Muscle of leg (tissue), 16 donors: ENCODE measurements around the gene STOX1. TPM values are rescaled to one million over a fixed set of nuclear protein-coding genes. Genes with fewer than 3 reads are reported as not detected.

Experiments used
- DNase-seq: peaks from one replicate; pipeline ENCODE4 v3.0.0; 2013
- H3K27ac ChIP-seq: one replicate; pipeline ENCODE4 v1.5.1; 2013; ENCODE audit warnings: mild to moderate bottlenecking, low read length, control low read depth
- H3K27me3 ChIP-seq: one replicate; pipeline ENCODE4 v1.6.1; 2013; ENCODE audit warnings: low read length; ENCODE audit not compliant: control insufficient read depth, insufficient read depth
- H3K36me3 ChIP-seq: one replicate; pipeline ENCODE4 v1.6.1; 2013; ENCODE audit warnings: low read length; ENCODE audit not compliant: control insufficient read depth, insufficient read depth
- H3K4me1 ChIP-seq: one replicate; pipeline ENCODE4 v1.6.1; 2013; ENCODE audit warnings: low read length; ENCODE audit not compliant: control insufficient read depth, insufficient read depth
- H3K4me3 ChIP-seq: one replicate; pipeline ENCODE4 v1.5.1; 2013; ENCODE audit warnings: low read length, control low read depth
- H3K9me3 ChIP-seq: replicated peaks from 2 replicates; pipeline ENCODE4 v1.6.1; 2013; ENCODE audit warnings: low read depth, low read length; ENCODE audit not compliant: control insufficient read depth
- WGBS: methylation state at CpG from one replicate; pipeline ENCODE4 v1.1.5; 2013; ENCODE audit warnings: missing lambda C conversion rate; ENCODE audit not compliant: insufficient coverage; 5-methylcytosine and 5-hydroxymethylcytosine counted together
- long read RNA-seq, 11 donors: transcript quantifications; one replicate each; lab custom pipeline, GENCODE V29; 2026
- polyA plus RNA-seq, 8 donors: library from polyadenylated mRNA; unstranded; fragments of 120-200 nt; gene quantifications; one replicate each; pipeline versions ENCODE4 v1.2.1 to v1.2.3, GENCODE V29; 2013; ENCODE audit warnings: inconsistent platforms in 1 of 8, low replicate concordance in 1 of 8; ENCODE audit not compliant: insufficient read length in 8 of 8, insufficient read depth in 1 of 8
- total RNA-seq: library from RNA; stranded (reverse); fragments of 120-200 nt; gene quantifications from one replicate; pipeline ENCODE4 v1.2.4, GENCODE V29; 2013

STOX1 gene, protein sequence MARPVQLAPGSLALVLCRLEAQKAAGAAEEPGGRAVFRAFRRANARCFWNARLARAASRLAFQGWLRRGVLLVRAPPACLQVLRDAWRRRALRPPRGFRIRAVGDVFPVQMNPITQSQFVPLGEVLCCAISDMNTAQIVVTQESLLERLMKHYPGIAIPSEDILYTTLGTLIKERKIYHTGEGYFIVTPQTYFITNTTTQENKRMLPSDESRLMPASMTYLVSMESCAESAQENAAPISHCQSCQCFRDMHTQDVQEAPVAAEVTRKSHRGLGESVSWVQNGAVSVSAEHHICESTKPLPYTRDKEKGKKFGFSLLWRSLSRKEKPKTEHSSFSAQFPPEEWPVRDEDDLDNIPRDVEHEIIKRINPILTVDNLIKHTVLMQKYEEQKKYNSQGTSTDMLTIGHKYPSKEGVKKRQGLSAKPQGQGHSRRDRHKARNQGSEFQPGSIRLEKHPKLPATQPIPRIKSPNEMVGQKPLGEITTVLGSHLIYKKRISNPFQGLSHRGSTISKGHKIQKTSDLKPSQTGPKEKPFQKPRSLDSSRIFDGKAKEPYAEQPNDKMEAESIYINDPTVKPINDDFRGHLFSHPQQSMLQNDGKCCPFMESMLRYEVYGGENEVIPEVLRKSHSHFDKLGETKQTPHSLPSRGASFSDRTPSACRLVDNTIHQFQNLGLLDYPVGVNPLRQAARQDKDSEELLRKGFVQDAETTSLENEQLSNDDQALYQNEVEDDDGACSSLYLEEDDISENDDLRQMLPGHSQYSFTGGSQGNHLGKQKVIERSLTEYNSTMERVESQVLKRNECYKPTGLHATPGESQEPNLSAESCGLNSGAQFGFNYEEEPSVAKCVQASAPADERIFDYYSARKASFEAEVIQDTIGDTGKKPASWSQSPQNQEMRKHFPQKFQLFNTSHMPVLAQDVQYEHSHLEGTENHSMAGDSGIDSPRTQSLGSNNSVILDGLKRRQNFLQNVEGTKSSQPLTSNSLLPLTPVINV
- 2.7 TPM for total RNA-seq
- 1 to 10 TPM; 1.3 to 3.9 (median 2.6) TPM for polyA plus RNA-seq
- long read RNA-seq, donor 1: 0 reads
- long read RNA-seq, donor 2: 0 reads
- long read RNA-seq, donor 3, partial matches to known transcripts: 0 of 1 reads
- long read RNA-seq, donor 3, other reads (novel, unspliced or antisense): 0 of 1 reads
- long read RNA-seq, donor 4: 0 reads
- long read RNA-seq, donor 5, partial matches to known transcripts: 0 of 2 reads
- long read RNA-seq, donor 5, other reads (novel, unspliced or antisense): 0 of 2 reads
- long read RNA-seq, donor 6, partial matches to known transcripts: 0 of 1 reads
- long read RNA-seq, donor 6, other reads (novel, unspliced or antisense): 0 of 1 reads
- long read RNA-seq, donor 7: 0 reads
- long read RNA-seq, donor 8: 0 reads
- long read RNA-seq, donor 9: 0 reads
- long read RNA-seq, donor 10, partial matches to known transcripts: 0 of 2 reads
- long read RNA-seq, donor 10, other reads (novel, unspliced or antisense): 0 of 2 reads
- long read RNA-seq, donor 11: 0 reads

DNA sequence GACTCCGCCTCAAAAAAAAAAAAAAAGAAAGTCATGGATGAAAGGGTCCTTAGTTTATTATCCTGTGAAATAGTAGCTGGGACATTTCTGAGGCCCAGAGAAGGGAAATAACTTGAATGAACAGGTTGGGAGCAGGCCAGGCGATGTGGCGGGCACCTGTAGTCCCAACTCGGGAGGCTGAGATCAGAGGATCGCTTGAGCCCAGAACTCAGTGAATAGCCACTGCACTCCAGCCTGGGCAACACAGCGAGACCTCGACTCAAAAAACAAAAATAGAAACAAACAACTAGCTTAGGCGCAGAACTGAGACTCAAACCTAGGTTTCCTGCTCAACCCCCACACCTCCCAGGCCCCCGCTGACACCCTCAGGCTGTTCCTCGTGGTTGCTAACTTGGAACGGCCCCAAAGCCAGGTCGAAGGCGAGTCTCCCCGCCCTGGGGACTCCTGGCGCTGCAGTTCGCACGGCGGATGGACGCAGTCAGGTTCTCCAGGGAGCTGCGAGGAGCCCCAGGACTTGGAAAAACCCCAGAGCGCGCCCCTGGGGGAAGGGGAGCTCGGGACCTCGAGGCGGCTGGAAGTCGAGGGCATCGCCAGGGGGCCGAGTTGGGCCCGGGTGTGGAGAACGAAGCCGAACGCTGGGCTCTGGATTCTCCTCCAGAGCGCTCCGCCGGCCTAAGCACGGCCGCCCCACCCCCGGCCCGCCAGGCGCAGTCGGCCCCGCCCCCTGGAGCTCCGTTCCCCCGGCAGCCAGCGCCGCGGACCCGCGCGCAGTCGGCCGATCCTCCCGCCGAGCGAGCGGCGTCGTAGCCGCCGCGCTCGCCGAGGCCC, at the start of gene STOX1:
Gene STOX1, plus strand, starts transcription at position 768 of the 828 bp plus-strand sequence. CDS start 93 bp downstream, outside the sequence.
- peaks cover 6% of the 10 kb centered on the region for H3K27me3 ChIP-seq
- DNase-seq: peak; percentile 84
- H3K9me3 ChIP-seq: no peaks in the 10 kb centered on the region
- H3K27ac ChIP-seq: peak within 1 kb of the TSS; percentile 59
- H3K4me3 ChIP-seq: peak within 1 kb of the TSS; percentile 74
- H3K4me1 ChIP-seq: peaks cover 10% of the 10 kb centered on the region
- 5% methylated on average over 58 of the region's 63 CpGs for WGBS
- H3K36me3 ChIP-seq: no peaks in the 10 kb centered on the region

DNA sequence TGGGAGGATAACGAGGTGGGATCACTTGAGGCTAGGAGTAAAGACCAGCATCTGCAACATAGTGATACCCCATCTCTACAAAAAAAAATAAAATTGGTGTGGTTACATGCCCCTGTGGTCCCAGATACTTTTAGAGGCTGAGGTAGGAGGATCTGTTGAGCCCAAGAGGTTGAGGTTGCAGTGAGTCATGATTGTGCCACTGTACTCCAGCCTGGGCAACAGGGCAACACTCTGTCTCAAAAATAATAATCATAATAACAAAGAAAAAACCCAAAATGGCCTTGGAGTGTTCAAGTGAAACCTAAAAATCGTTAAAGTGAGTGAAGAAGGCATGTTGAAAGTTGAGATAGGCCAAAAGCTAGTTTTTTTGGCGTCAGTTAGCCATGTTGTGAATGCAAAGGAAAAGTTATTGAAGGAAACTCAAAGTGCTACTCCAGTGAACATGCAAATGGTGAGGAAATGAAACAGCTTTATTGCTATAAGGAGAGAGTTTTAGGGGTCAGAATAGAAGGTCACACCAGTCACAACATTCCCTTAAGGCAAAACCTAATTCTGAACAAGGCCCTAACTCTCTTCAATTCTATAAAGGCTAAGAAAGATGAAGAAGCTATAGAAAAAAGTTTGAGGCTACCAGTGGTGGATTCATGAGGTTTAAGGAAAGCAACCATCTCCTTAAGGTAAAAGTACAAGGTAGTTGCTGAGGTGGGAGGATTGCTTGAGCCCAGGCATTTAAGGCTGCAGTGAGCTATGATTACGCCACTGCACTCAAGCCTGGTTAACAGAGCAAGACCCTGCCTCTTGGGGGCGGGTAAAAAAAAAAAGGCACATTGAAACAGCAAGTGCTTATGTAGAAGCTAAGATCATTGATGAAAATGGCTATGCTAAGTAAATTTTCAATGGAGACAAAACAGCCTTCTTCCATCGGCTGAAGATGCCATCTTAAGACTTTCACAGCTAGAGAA, 45.4 kb upstream of the STOX1 start:
- Histone ChIP-seq H3K4me3 (no peak overlapping the region), H3K36me3 (peaks cover 54% of the 10 kb centered on the region), H3K4me1 (no peaks in the 10 kb centered on the region), H3K27ac (no peak overlapping the region), H3K27me3 (no peaks in the 10 kb centered on the region), H3K9me3 (no peaks in the 10 kb centered on the region)
- WGBS: 93% methylated on average over 3 of the region's 6 CpGs
- DNase-seq: no peak

DNA sequence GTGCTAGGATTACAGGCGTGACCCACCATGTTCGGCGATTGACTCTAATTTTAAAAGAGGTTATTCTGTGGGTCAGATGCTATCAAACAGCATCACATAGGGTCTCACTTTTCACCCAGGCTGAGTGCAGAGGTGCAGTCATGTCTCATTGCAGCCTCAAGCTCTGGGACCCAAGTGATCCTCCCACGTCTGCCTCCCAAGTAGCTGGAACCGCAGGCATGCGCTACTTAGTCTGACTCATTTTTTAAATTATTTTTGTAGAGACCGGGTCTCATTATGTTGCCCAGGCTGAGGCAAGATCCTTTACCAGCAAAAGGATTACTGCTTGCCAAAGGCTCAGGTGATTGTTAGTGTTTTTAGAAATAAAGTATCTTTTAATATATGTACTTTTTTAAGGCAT, 42.9 kb upstream of the STOX1 start:
- no peak for DNase-seq
- H3K36me3 ChIP-seq: peaks cover 52% of the 10 kb centered on the region
- no peak overlapping the region for H3K4me3 ChIP-seq
- no peaks in the 10 kb centered on the region for H3K4me1 ChIP-seq
- no peaks in the 10 kb centered on the region for H3K9me3 ChIP-seq
- H3K27ac ChIP-seq: no peak overlapping the region
- no peaks in the 10 kb centered on the region for H3K27me3 ChIP-seq
- WGBS: 100% methylated on average over 1 of the region's 7 CpGs

DNA sequence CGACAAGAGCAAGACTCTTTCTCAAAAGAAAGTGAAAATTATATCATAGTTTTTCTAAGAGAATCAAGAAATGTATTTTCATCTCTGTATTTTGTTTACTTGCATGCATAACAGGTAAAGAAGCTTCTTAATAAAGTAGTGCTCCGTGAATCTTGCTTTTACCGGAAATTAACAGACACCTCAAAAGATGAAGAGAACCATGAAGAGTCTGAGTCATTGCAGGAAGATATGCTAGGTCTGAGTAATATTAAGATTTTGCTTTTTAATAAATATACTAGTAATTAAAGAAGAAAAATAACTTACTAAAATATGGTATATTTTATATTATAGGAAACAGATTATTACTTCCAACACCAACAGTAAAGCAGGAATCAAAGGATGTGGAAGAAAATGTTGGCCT, 39.5 kb upstream of the STOX1 start:
- WGBS: no CpG with 5 or more reads among the region's 3 CpGs
- H3K4me1 ChIP-seq: no peaks in the 10 kb centered on the region
- H3K27ac ChIP-seq: no peak overlapping the region
- no peaks in the 10 kb centered on the region for H3K9me3 ChIP-seq
- H3K4me3 ChIP-seq: no peak overlapping the region
- no peak for DNase-seq
- peaks cover 44% of the 10 kb centered on the region for H3K36me3 ChIP-seq
- no peaks in the 10 kb centered on the region for H3K27me3 ChIP-seq

DNA sequence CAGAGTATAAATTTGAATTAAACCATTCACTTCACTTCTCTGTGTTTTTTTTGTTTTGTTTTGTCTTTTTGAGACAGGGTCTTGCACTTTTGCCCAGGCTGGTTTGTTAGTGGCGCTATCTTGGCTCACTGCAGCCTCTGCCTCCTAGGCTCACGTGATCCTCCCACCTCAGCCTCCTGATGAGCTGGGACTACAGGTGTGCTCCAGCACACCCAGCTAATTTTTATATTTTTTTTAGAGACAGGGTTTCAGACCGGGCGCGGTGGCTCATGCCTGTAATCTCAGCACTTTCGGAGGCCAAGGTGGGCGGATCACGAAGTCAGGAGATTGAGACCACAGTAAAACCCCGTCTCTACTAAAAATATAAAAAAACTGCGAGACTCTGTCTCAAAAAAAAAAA, 36.9 kb upstream of the STOX1 start:
- no CpG with 5 or more reads among the region's 10 CpGs for WGBS

DNA sequence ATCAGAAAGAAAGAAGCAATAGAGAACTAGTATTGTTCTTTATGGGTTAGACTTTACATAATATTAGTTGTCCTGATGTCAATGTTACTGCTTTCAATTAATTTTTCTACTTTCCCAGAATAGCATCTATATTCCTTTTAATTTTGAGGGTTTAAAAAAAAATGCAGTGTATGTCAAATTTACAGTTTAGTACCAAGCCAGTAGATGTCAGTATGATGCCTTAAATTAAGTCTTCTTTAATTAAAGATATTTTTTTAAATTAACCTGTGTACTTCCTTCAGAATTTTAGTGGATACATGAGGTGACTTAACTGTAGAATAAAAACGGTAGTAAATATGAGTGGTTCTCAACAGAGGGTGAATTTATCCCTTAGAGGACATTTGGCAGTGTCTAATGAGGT, 35.2 kb upstream of the STOX1 start:
- Histone ChIP-seq H3K36me3 (peaks cover 44% of the 10 kb centered on the region), H3K27me3 (no peaks in the 10 kb centered on the region), H3K4me3 (no peak overlapping the region), H3K27ac (no peak overlapping the region), H3K4me1 (no peaks in the 10 kb centered on the region), H3K9me3 (no peaks in the 10 kb centered on the region)
- no CpG with 5 or more reads among the region's 1 CpG for WGBS
- peak; percentile 8 for DNase-seq

More for the DNA sequence above, 36.9 kb upstream of the STOX1 start:
- H3K36me3 ChIP-seq: peaks cover 45% of the 10 kb centered on the region
- H3K4me3 ChIP-seq: no peak overlapping the region
- H3K27me3 ChIP-seq: no peaks in the 10 kb centered on the region
- DNase-seq: no peak
- no peaks in the 10 kb centered on the region for H3K4me1 ChIP-seq
- no peaks in the 10 kb centered on the region for H3K9me3 ChIP-seq
- H3K27ac ChIP-seq: no peak overlapping the region

DNA sequence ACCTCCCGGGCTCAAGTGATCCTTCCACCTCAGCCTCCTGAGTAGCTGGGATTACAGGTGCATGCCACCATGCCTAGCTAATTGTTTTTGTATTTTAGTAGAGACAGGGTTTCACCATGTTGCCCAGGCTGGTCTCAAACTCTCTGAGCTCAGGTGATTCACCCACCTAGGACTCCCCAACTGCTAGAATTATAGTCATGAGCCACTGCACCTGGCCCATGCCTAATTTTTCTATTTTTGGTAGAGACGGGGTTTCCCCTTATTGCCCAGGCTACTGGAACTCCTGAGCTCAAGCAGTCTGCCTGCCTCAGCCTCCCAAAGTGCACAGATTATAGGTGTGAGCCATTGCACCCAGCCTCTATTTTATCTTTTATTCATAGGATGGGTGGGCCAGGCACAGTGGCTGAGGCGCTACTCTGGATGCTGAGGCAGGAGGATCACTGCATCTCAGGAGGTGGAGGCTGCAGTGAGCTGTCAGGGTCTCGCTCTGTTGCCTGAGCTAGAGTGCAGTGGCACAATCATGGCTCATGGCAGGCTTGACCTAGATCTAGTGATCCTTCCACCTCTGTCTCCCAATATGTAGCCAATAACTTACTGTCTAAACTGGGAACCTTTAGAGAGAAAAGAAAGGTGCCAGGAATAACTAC, 31.3 kb upstream of the STOX1 start:
- Histone ChIP-seq H3K27ac (no peak overlapping the region), H3K36me3 (peaks cover 22% of the 10 kb centered on the region), H3K27me3 (no peaks in the 10 kb centered on the region), H3K9me3 (no peaks in the 10 kb centered on the region), H3K4me1 (no peaks in the 10 kb centered on the region), H3K4me3 (no peak overlapping the region)
- DNase-seq: no peak
- 83% methylated on average over 1 of the region's 4 CpGs for whole genome bisulfite sequencing

DNA sequence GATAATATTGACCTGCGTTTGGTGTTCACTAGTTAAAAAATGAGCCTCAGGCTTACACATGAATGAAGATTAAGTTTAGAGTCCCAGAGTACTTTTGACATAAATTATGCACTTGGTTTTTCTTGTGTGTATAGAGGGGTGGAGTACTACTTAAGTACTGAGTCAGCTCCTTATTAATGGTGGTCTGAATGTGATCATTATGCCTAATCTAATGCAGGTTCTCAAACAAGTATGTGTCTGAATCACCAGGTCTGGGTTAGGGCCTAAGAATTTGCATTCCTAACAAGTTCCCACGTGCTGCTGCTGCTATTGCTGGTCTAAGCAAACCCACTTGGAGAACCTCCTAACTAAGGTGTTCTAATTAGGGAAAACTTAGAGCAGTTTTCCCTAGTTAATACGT, 30.7 kb upstream of the STOX1 start:
- Histone ChIP-seq H3K4me3 (no peak overlapping the region), H3K9me3 (no peaks in the 10 kb centered on the region), H3K36me3 (peaks cover 22% of the 10 kb centered on the region), H3K27me3 (no peaks in the 10 kb centered on the region), H3K4me1 (no peaks in the 10 kb centered on the region), H3K27ac (no peak overlapping the region)
- WGBS: no CpG with 5 or more reads among the region's 3 CpGs
- no peak for DNase-seq
